ENCODE data around the gene BRD8. TPM values are rescaled to one million over a fixed set of nuclear protein-coding genes. Genes with fewer than 3 reads are reported as not detected.

The BRD8 gene
- total RNA-seq, 1 experiment from 2014 or later, result 92.1 TPM

GRCh38 chr5:138095100-138095907 lies 83.1 kb downstream of the BRD8 start:
- in situ Hi-C loops (cut with HindIII; ENCODE audit: low pct_unique_long_range_greater_than_20kb, low sequenced_read_pairs) (no loop called here), intact Hi-C loops (cut with micrococcal nuclease; ENCODE audit: unreplicated experiment) (no loop called here)
- H3K4me3 ChIP-seq (ENCODE audit: low read depth in 2 of 2, low read length in 2 of 2), result no peak overlapping the region
- no peaks in the 10 kb centered on the region for H3K36me3 ChIP-seq (ENCODE audit: control insufficient read depth, insufficient read depth, low read length)
- POLR2A ChIA-PET, result no interaction called here
- no peak overlapping the region for H3K27ac ChIP-seq (ENCODE audit: low read length)
- no peak for ATAC-seq
- DNase-seq (ENCODE audit: low read depth, low spot score), result no peak
- H3K9me3 ChIP-seq (ENCODE audit: control insufficient read depth, insufficient read depth, low read depth, low read length), result no peaks in the 10 kb centered on the region
- H3K27me3 ChIP-seq (ENCODE audit: control insufficient read depth, insufficient read depth, low read length), result peaks cover 3% of the 10 kb centered on the region; the same call in 1 of the 2 replicates
- no TSS peak for BruUV-seq (replicated peaks)
- CTCF ChIA-PET, result interaction anchor here (0.5 to 0.7 kb wide), 2 partner anchors 83 to 510 kb away, joined by 3 to 5 read pairs; partner anchors contain the start of gene KIF20A
- H3K4me1 ChIP-seq (ENCODE audit: control insufficient read depth, insufficient read depth, low read length), result no peaks in the 10 kb centered on the region
- TF ChIP-seq POLR2AphosphoS5 (IDR thresholded peaks at IDR 0.05; ENCODE audit: low read depth, low read length) (no peak), REST (IDR thresholded peaks at IDR 0.05; ENCODE audit: insufficient read depth in 1 of 2, low read depth in 2 of 2, low read length in 1 of 2) (no peak), CTCF (IDR thresholded peaks at IDR 0.05) (no peak), SIN3A (IDR thresholded peaks at IDR 0.05; ENCODE audit: borderline replicate concordance, insufficient read depth, low read depth, low read length) (no peak), TCF7L2 (IDR thresholded peaks at IDR 0.05; ENCODE audit: low read depth, low read length) (no peak)

- ATAC-seq, result no peak
- H3K9me3 ChIP-seq (ENCODE audit: control insufficient read depth, insufficient read depth, low read depth, low read length), result no peaks in the 10 kb centered on the region
- TF ChIP-seq TCF7L2 (IDR thresholded peaks at IDR 0.05; ENCODE audit: low read depth, low read length), result no peak
- TF ChIP-seq POLR2AphosphoS5 (IDR thresholded peaks at IDR 0.05; ENCODE audit: low read depth, low read length), result no peak
- TF ChIP-seq SIN3A (IDR thresholded peaks at IDR 0.05; ENCODE audit: borderline replicate concordance, insufficient read depth, low read depth, low read length), result no peak
- no peak for TF ChIP-seq REST (IDR thresholded peaks at IDR 0.05; ENCODE audit: insufficient read depth in 1 of 2, low read depth in 2 of 2, low read length in 1 of 2)
- TF ChIP-seq CTCF (IDR thresholded peaks at IDR 0.05), result no peak
- in situ Hi-C loops (cut with HindIII; ENCODE audit: low pct_unique_long_range_greater_than_20kb, low sequenced_read_pairs), result no loop called here
- POLR2A ChIA-PET, result no interaction called here
- no peaks in the 10 kb centered on the region for H3K36me3 ChIP-seq (ENCODE audit: control insufficient read depth, insufficient read depth, low read length)
- BruUV-seq (replicated peaks), result no TSS peak
- H3K4me3 ChIP-seq (ENCODE audit: low read depth in 2 of 2, low read length in 2 of 2), result no peak overlapping the region
- H3K27me3 ChIP-seq (ENCODE audit: control insufficient read depth, insufficient read depth, low read length), result peaks cover 3% of the 10 kb centered on the region; the same call in 1 of the 2 replicates
- no peak for DNase-seq (ENCODE audit: low read depth, low spot score)
- intact Hi-C loops (cut with micrococcal nuclease; ENCODE audit: unreplicated experiment), result no loop called here
- CTCF ChIA-PET, result interaction anchor here (0.7 kb wide), 1 partner anchor 18 kb away, joined by 6 read pairs; no protein-coding TSS in a partner anchor
- no peak overlapping the region for H3K27ac ChIP-seq (ENCODE audit: low read length)
- H3K4me1 ChIP-seq (ENCODE audit: control insufficient read depth, insufficient read depth, low read length), result no peaks in the 10 kb centered on the region
These were observed 85.4 kb downstream of the BRD8 start for GRCh38 chr5:138093036-138093435.

All from Panc1 (cell line).